Ishikawa (cell line): Measurements from ENCODE around the gene CORO7.

Experiments used
- CEBPB ChIP-seq: IDR thresholded peaks from 2 replicates; pipeline ENCODE4 v1.6.1; 2012
- EP300 ChIP-seq: IDR thresholded peaks from 2 replicates; pipeline ENCODE4 v1.6.1; 2012; ENCODE audit warnings: borderline replicate concordance
- FOXM1 ChIP-seq: IDR thresholded peaks from 2 replicates; pipeline ENCODE4 v1.6.1; 2012; ENCODE audit warnings: low read depth, borderline replicate concordance
- RAD21 ChIP-seq: IDR thresholded peaks from 2 replicates; pipeline ENCODE4 v1.6.1; 2012; ENCODE audit warnings: low read depth
- TAF1 ChIP-seq: IDR thresholded peaks from 2 replicates; pipeline ENCODE4 v1.6.1; 2012; ENCODE audit warnings: low read depth, mild to moderate bottlenecking
- TCF12 ChIP-seq: IDR thresholded peaks from 2 replicates; pipeline ENCODE4 v1.6.1; 2012; ENCODE audit warnings: low read depth
- USF1 ChIP-seq: IDR thresholded peaks from 2 replicates; pipeline ENCODE4 v1.6.1; 2012
- TF ChIP-seq, protein P1 (sequence below): IDR thresholded peaks from 2 replicates; pipeline ENCODE4 v1.6.1; 2012

DNA sequence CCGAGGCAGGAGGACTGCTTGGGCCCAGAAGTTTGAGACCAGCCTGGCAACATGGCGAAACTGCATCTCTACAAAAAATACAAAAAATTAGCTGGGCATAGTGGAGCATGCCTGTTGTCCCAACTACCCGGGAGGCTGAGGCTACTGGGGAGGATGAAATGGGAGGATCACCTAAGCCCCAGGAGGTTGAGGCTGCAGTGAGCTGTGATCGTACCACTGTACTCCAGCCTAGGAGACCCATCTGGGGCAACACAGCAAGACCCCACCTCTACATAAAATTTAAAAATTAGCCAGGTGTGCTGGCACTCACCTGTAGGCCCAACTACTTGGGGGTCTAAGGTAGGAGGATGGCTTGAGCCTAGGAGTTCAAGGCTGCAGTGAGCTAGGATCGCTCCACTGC, 67.1 kb downstream of the CORO7 start:
- TF ChIP-seq RAD21 (no peak), TCF12 (no peak), EP300 (no peak), TAF1 (no peak), FOXM1 (no peak), CEBPB (no peak), USF1 (no peak)
- TF ChIP-seq, protein P1, sequence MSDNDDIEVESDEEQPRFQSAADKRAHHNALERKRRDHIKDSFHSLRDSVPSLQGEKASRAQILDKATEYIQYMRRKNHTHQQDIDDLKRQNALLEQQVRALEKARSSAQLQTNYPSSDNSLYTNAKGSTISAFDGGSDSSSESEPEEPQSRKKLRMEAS: no peak
